OCI-LY1 (cell line): Measurements from ENCODE around the gene SDSL.

Source experiments
- H2AFZ ChIP-seq: fragments of 200-600 bp; sonication (generic), shearing (Covaris generic); 2 replicates; pipeline ENCODE4 v1.6.0; 2014; ENCODE audit warnings: antibody characterized with exemption, mild to moderate bottlenecking, low read length
- H3F3A ChIP-seq: fragments of 200-600 bp; sonication (generic), shearing (Covaris generic); 2 replicates; pipeline ENCODE4 v1.6.0; 2014; ENCODE audit warnings: mild to moderate bottlenecking, antibody characterized with exemption, low read length, moderate library complexity; ENCODE audit not compliant: insufficient read depth
- H3K27ac ChIP-seq: fragments of 200-600 bp; sonication (generic); 2 replicates; pipeline ENCODE4 v1.5.1; 2014; ENCODE audit warnings: low read length, mixed run types, mild to moderate bottlenecking, low read depth; ENCODE audit not compliant: poor library complexity, severe bottlenecking
- H3K27me3 ChIP-seq: fragments of 200-600 bp; sonication (generic); 2 replicates; pipeline ENCODE4 v1.6.0; 2014; ENCODE audit warnings: antibody characterized with exemption, mild to moderate bottlenecking, low read length, moderate library complexity; ENCODE audit not compliant: insufficient read depth
- H3K36me3 ChIP-seq: fragments of 200-600 bp; sonication (generic); 2 replicates; pipeline ENCODE4 v1.6.1; 2014; ENCODE audit warnings: mild to moderate bottlenecking, antibody characterized with exemption, low read length, moderate library complexity, mixed read lengths; ENCODE audit not compliant: insufficient read depth
- H3K4me1 ChIP-seq: fragments of 200-600 bp; sonication (generic); 2 replicates; pipeline ENCODE4 v1.5.1; 2014; ENCODE audit warnings: mild to moderate bottlenecking, low read length, moderate library complexity; ENCODE audit not compliant: insufficient read depth, severe bottlenecking
- H3K4me2 ChIP-seq: fragments of 200-600 bp; sonication (generic), shearing (Covaris generic); 2 replicates; pipeline ENCODE4 v1.6.1; 2014; ENCODE audit warnings: low read length
- H3K4me3 ChIP-seq: fragments of 200-600 bp; sonication (generic); 2 replicates; pipeline ENCODE4 v1.5.1; 2014; ENCODE audit warnings: low read length, low read depth, mild to moderate bottlenecking, mixed read lengths; ENCODE audit not compliant: poor library complexity, severe bottlenecking
- H3K79me2 ChIP-seq: fragments of 200-600 bp; shearing (Covaris generic); 2 replicates; pipeline ENCODE4 v1.6.1; 2016; ENCODE audit warnings: mixed run types, low read length, mixed read lengths; ENCODE audit not compliant: insufficient read depth
- H3K9ac ChIP-seq: fragments of 200-600 bp; sonication (generic), shearing (Covaris generic); 2 replicates; pipeline ENCODE4 v1.6.1; 2014; ENCODE audit warnings: mild to moderate bottlenecking, low read length, mixed read lengths
- H3K9me2 ChIP-seq: fragments of 200-600 bp; sonication (generic), shearing (Covaris generic); 2 replicates; pipeline ENCODE4 v1.6.1; 2014; ENCODE audit warnings: low read depth, mild to moderate bottlenecking, low read length, mixed read lengths
- H3K9me3 ChIP-seq: fragments of 200-600 bp; shearing (Covaris generic); 2 replicates; pipeline ENCODE4 v1.6.1; 2014; ENCODE audit warnings: low read length, mixed read lengths
- H4K20me1 ChIP-seq: fragments of 200-600 bp; sonication (generic), shearing (Covaris generic); 2 replicates; pipeline ENCODE4 v1.6.0; 2016; ENCODE audit warnings: mild to moderate bottlenecking, low read length; ENCODE audit not compliant: insufficient read depth
- CTCF ChIP-seq: fragments of 200-600 bp; sonication (generic), shearing (Covaris generic); IDR thresholded peaks from 2 replicates; pipeline ENCODE4 v1.5.1; 2017; ENCODE audit warnings: mild to moderate bottlenecking, antibody characterized with exemption, low read length, moderate library complexity, mixed read lengths
- EZH2 ChIP-seq: fragments of 200-600 bp; sonication (generic), shearing (Covaris generic); IDR thresholded peaks from 2 replicates; pipeline ENCODE4 v1.8.0; 2017; ENCODE audit warnings: borderline replicate concordance, mixed run types, mild to moderate bottlenecking, antibody characterized with exemption, low read length, moderate library complexity, mixed read lengths

The SDSL gene

DNA sequence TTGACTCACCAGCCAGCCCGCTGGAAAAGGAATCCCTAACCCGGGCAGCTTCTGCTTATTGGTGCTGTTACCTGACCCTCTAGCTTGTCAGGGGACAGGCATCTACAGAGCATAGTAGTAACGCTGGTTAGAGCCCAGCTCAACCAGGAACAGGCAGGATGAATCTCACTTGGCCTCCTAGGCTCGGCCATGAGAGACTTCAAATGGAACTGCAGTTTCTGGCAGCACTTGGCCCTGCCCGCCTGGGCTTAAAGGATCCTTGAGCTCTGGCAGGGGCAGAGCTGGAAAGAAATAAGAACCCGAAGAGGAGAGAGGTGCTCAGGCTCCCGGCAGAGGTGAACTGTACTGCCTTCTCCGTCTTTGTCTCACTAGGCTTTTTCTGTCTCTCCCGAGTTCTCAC lies 51.8 kb downstream of the SDSL start:
- Histone ChIP-seq H3K79me2 (no peaks in the 10 kb centered on the region), H2AFZ (no peak overlapping the region), H3F3A (no peaks in the 10 kb centered on the region), H3K9me3 (no peaks in the 10 kb centered on the region), H3K4me2 (no peak overlapping the region), H3K36me3 (no peaks in the 10 kb centered on the region), H3K4me3 (no peak overlapping the region), H3K27ac (no peak overlapping the region), H4K20me1 (no peaks in the 10 kb centered on the region), H3K4me1 (no peaks in the 10 kb centered on the region), H3K9me2 (no peaks in the 10 kb centered on the region), H3K9ac (no peak overlapping the region), H3K27me3 (no peaks in the 10 kb centered on the region)
- TF ChIP-seq EZH2: no peak
- TF ChIP-seq CTCF: no peak

GRCh38 chr12:113474635-113475436 lies 52.7 kb downstream of the SDSL start:
- no peaks in the 10 kb centered on the region for H4K20me1 ChIP-seq

GRCh38 chr12:113475451-113476175 lies 53.4 kb downstream of the SDSL start:
- Histone ChIP-seq H4K20me1 (no peaks in the 10 kb centered on the region), H3K27me3 (no peaks in the 10 kb centered on the region), H3F3A (no peaks in the 10 kb centered on the region), H2AFZ (no peak overlapping the region), H3K9me3 (no peaks in the 10 kb centered on the region), H3K4me1 (no peaks in the 10 kb centered on the region), H3K4me3 (no peak overlapping the region), H3K4me2 (no peak overlapping the region), H3K79me2 (no peaks in the 10 kb centered on the region), H3K36me3 (no peaks in the 10 kb centered on the region), H3K9me2 (no peaks in the 10 kb centered on the region), H3K9ac (no peak overlapping the region), H3K27ac (no peak overlapping the region)
- no peak for TF ChIP-seq CTCF
- no peak for TF ChIP-seq EZH2

More at GRCh38 chr12:113474635-113475436, 52.7 kb downstream of the SDSL start:
- Histone ChIP-seq H3K9me3 (no peaks in the 10 kb centered on the region), H3F3A (no peaks in the 10 kb centered on the region), H3K79me2 (no peaks in the 10 kb centered on the region), H3K27me3 (no peaks in the 10 kb centered on the region), H3K4me3 (no peak overlapping the region), H3K27ac (no peak overlapping the region), H3K4me2 (no peak overlapping the region), H3K36me3 (no peaks in the 10 kb centered on the region), H3K4me1 (no peaks in the 10 kb centered on the region), H2AFZ (no peak overlapping the region), H3K9me2 (no peaks in the 10 kb centered on the region), H3K9ac (no peak overlapping the region)
- TF ChIP-seq EZH2 (no peak), CTCF (no peak)
